Right lung (tissue), 5 donors: Measurements from ENCODE around the gene CRYBA4. TPM values are rescaled to one million over a fixed set of nuclear protein-coding genes. Genes with fewer than 3 reads are reported as not detected.

Experiments
- DNase-seq, 2 donors: peaks; one replicate each; pipeline ENCODE4 v3.0.0-alpha.2; 2013
- polyA plus RNA-seq, 5 donors: library from polyadenylated mRNA; unstranded; fragments of 120-200 nt; gene quantifications; one replicate each; pipeline versions ENCODE4 v1.2.1 to v1.2.3, GENCODE V29; 2013; ENCODE audit warnings: inconsistent platforms in 1 of 5, low replicate concordance in 1 of 5; ENCODE audit not compliant: insufficient read length in 5 of 5, insufficient read depth in 1 of 5

Gene CRYBA4
- polyA plus RNA-seq, 5 donors, result 0.32 to 0.91 (median 0.46) TPM; not detected in 1

- no peak for DNase-seq
These were observed 37.1 kb downstream of the CRYBA4 start for GRCh38 chr22:26658671-26659478.

DNA sequence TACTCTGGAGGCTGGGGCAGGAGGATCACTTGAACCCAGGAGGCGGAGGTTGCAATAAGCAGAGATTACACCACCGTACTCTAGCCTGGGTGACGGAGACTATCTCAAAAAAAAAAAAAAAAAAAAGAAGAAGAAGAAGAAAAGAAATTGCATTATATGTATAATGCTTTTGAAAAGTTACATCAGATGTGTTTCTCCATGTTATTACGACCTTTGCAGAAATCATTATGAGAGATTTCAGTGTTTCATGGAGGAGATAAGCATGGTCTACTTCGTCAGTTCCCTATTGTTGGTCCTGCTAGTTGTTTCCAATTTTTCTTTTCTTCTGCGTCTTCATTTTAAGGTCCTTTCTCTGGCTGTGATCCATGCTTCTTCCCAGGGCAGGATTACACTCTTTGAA is 38.6 kb downstream of the CRYBA4 start:
- no peak for DNase-seq

DNA sequence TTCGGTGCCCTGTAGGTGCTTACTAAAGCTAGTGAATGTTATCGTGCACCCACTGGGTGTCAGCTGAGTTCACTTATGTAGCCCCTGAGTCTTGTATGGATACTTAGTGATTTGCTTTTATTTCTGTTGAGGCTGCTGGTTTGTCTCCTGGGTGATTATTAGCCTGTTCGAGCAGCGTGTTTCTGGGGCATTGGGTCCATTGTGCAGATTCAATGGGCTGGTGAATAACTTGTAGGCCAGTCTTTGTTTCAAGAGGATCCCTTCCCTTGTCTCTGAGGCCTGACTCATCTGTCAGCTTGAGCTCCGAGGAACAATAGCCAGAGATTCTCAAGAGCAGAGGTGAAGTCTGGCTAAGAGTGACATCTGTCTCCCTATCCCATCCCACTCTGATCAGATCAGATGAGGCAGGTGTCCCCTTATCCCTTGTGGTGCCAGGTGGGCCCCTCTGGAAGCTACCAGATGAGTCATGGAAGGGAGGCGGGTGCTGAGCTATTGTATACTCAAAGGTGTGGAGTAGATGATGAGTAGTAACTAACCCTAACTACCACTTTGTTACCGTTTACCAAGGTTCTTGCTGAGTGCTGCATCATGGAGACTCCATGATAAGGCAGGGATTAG is 39.3 kb downstream of the CRYBA4 start:
- no peak for DNase-seq

DNA sequence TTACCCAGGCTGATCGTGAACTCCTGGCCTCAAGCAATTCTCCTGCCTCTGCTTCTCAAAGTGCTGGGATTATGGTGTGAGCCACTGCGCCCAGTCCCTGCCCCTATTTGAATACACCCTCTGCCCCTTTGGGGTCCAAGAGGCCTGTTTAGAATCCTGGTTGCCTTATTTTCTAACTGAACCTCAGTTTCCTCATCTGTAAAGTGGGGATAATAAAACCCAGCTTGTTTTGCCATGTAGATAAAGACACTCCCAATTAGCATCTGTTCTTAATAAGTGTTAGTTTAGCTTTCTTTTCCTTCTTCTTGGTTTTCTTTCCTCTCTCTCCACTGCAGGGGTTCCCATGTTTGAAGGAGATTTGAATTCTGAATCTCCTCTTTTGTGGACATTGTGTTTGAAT is 40.4 kb downstream of the CRYBA4 start:
- no peak for DNase-seq

GRCh38 chr22:26663374-26663923 is 41.7 kb downstream of the CRYBA4 start:
- no peak for DNase-seq

- no peak for DNase-seq
These were observed 44.1 kb downstream of the CRYBA4 start for GRCh38 chr22:26665813-26666231.

DNA sequence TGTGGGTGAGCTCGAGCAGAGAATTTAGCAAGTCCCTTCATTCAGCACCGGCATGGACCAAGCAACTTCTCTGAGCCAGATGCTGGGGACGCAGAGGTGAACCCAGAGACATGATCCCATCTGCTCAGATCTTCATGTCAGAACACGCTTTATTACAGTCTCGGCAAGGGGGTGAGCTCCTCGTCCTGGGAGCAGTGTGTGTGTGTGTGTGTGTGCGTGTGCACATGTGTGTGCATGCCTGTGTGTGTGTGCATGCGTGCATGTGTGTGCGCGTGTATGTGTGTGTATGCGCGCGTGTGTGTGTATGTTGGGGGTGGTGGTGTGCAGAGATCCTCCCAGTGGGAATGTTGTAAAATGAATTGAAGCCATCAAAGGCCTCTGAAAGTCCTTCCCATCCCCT is 45.4 kb downstream of the CRYBA4 start:
- no peak for DNase-seq

GRCh38 chr22:26669060-26669481 is 47.3 kb downstream of the CRYBA4 start:
- no peak for DNase-seq

DNA sequence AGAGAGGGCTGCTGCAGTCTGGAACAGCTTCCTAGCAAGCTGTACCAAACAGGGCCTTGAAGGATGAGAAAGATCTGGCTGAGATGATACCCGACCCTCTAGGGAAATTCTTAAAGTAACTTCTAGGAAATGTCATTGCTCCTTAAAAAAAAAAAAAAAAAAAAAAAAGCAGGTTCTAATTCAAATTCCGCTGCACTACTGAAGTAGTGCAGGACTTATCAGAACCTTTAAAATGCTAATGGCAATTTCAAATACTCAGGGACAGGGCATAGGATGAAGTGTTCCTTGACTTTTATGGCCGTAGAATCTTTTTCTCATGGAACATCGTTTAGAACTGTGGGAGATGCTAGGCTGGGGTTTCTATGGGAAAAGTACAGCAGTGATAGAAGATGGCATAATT is 48.7 kb downstream of the CRYBA4 start:
- DNase-seq, result no peak

GRCh38 chr22:26671317-26672059 is 49.7 kb downstream of the CRYBA4 start:
- DNase-seq, result no peak

- no peak for DNase-seq
These were observed 50.3 kb downstream of the CRYBA4 start for GRCh38 chr22:26672060-26672471.

GRCh38 chr22:26672590-26673468 is 51.1 kb downstream of the CRYBA4 start:
- DNase-seq, result peak; percentile 93 to 94

- no peak for DNase-seq
These were observed 51.7 kb downstream of the CRYBA4 start for GRCh38 chr22:26673486-26673885.

DNA sequence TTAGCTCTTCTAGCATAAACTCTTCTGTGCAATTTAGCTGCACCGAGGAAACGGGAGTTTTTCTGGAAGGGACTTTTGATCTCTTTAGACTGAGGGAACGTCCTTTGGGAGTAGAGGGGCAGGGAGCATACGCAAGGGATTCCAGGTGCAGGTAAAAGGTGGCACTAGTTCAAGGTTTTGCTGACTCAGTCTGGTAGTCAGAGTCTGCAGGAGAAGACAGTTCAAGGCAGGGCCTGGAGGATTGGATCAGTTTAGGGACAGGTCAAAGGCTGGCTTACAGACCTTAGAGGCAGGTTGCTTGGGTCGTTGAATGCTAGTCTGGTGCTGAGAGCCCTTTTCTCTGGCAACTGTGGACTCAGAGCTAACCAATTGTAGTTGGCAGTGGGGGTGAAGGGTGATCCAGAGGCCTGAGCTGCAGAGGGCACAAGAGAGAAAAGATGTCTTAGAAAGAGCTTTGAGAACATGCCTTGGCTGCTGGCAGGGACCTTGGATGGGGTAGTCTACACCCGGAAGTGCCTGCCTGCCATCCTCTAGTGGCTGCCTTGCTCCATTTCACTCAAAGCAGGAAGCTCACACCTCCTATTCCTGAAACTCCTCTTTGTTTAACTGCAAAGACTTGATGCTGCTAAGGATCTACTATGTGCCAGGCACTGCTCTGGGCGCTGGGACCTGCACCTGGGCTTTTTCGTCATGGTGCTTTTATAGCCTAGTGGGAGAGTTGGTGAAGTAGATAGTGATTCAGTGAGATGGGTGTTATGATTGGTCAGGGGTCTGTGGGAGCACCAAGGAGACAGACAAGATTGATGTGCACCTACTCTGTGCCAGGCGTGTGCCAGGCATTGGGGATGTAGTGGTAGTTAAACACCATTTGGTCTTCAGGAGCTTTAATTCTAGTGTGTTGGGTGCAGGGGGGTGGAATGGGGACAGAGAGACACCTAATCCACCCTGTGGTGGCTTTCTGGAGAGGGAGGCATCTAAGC is 52.7 kb downstream of the CRYBA4 start:
- DNase-seq, result no peak

DNA sequence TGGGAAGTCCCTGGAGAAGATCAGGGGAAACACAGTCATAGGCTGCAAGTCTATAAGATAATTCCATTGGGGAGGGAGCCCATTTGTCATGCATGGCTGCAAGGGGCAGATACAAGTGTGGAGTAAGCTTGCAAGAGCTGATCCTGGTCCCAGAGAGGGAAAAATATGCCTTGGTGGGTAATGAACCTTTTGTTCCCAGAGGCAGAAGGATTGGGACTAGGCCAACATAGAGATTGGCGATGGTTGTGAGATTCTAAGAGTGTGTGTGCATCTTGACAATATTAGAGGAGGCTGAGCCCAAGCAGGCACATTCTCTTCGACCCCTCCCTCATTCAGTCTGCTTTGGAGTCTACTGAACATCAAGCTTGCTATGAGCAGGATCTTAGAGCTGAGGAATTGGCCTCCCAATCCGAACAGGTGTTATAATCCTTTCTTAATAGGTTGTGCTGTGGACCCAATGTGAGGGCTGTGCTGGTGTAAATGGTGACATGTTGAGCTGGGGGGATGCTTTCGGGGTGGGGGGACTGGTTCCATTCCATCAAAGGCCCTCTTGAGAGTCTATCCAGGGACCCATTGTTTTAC is 54.0 kb downstream of the CRYBA4 start:
- no peak for DNase-seq

GRCh38 chr22:26677217-26677616 is 55.5 kb downstream of the CRYBA4 start:
- DNase-seq, result no peak

- DNase-seq, result peak; percentile 44 to 62
These were observed 57.4 kb downstream of the CRYBA4 start for GRCh38 chr22:26679003-26679629.
